Heart right ventricle (tissue), 16 donors: ENCODE data around the gene PAFAH1B1. TPM values are rescaled to one million over a fixed set of nuclear protein-coding genes. Genes with fewer than 3 reads are reported as not detected.

Experiments used
- ATAC-seq, 8 donors: fragments of 200-7000 bp; cut with Tn5 transposase; one replicate each; pipeline ENCODE4 v1.9.1; 2020; ENCODE audit warnings: mild to moderate bottlenecking in 8 of 8, moderate library complexity in 8 of 8, moderate number of reproducible peaks in 1 of 8
- DNase-seq, 2 donors: peaks; one replicate each; pipeline ENCODE4 v3.0.0-alpha.2; 2020
- H3K27ac ChIP-seq, 10 donors: fragments of 200-600 bp; sonication (generic) in 2 of 10; one replicate each; pipeline versions ENCODE4 v1.5.0 to v1.8.0; 2020 to 2022; ENCODE audit warnings: mild to moderate bottlenecking in 3 of 10
- H3K27me3 ChIP-seq, 7 donors: fragments of 200-600 bp; one replicate each; pipeline ENCODE4 v1.8.0; 2021 to 2022; ENCODE audit warnings: mild to moderate bottlenecking in 2 of 7
- H3K36me3 ChIP-seq, 9 donors: fragments of 200-600 bp; sonication (generic) in 1 of 9; one replicate each; pipeline versions ENCODE4 v1.5.0 to v1.8.0; 2020 to 2022; ENCODE audit warnings: mild to moderate bottlenecking in 2 of 9
- H3K4me1 ChIP-seq, 9 donors: fragments of 200-600 bp; sonication (generic) in 1 of 9; one replicate each; pipeline versions ENCODE4 v1.5.0 to v1.8.0; 2020 to 2022; ENCODE audit warnings: mild to moderate bottlenecking in 4 of 9
- H3K4me3 ChIP-seq, 10 donors: fragments of 200-600 bp; sonication (generic) in 2 of 10; one replicate each; pipeline versions ENCODE4 v1.5.0 to v1.8.0; 2020 to 2022; ENCODE audit warnings: mild to moderate bottlenecking in 7 of 10, moderate library complexity in 2 of 10
- H3K9me3 ChIP-seq, 11 donors: fragments of 200-600 bp in 10 of 11; sonication (generic) in 2 of 11; one replicate each; pipeline versions ENCODE4 v1.5.0 to v1.8.0; 2013 to 2022; ENCODE audit warnings: mild to moderate bottlenecking in 2 of 11, control low read depth in 1 of 11, moderate library complexity in 1 of 11
- CTCF ChIP-seq, 9 donors: fragments of 200-600 bp; sonication (generic) in 2 of 9; IDR thresholded peaks; one replicate each; pipeline versions ENCODE4 v1.5.0 to v1.8.0; 2021 to 2022; ENCODE audit warnings: antibody characterized with exemption in 9 of 9, mild to moderate bottlenecking in 5 of 9, moderate library complexity in 1 of 9
- WGBS, 2 donors: extraction: QIAGEN DNeasy Blood & Tissue Kit; methylation state at CpG; one replicate each; pipeline ENCODE4 v1.1.7; 2013; ENCODE audit warnings: inconsistent platforms in 1 of 2; 5-methylcytosine and 5-hydroxymethylcytosine counted together
- intact Hi-C, 10 donors: fragments of 100-400 bp; cut with DNase I; formaldehyde crosslinking; loops; one replicate each; pipeline versions ENCODE4 v1.11.1 to v1.14.2; 2022
- polyA plus RNA-seq, 2 donors: library from polyadenylated mRNA; stranded (reverse); fragments of 200-250 nt; gene quantifications; one replicate each; pipeline ENCODE4 v1.2.3, GENCODE V29; 2013
- total RNA-seq, 10 donors: library from RNA; stranded (reverse); fragmentation: NEBNext Ultra II Directional in 3 of 10; extraction: Animal tissue kit (Norgen Biotek cat#: 25700) in 3 of 10; gene quantifications; one replicate each; pipeline versions ENCODE4 v1.2.1 to v1.2.4, GENCODE V29; 2021 to 2023
- donor health status: Arrhythmogenic right ventricular cardiomyopathy.
- donor health status: ischemic (EF 13 %, LVEDD 7.1; RV severe dilation, severe dysfunction).
- donor health status: healthy with polysubstance abuse.
- donor health status: DM: no; HTN: yes; CAD: no.
- donor health status: DM: no; HTN: no; CAD: no.
- donor health status: ischemic (EF 25% LVEDD 6.9; RV normal size, moderate dysfunction).
- donor health status: ischemic (EF 25% LVEDD 5.7; RV mildly dilated, moderate dysfunction).
- donor health status: healthy.
- donor health status: DM: yes; HTN: yes; CAD: no.
- donor health status: Ischemic cardiomyopathy.
- donor health status: ischemic (EF 35%, LVEDD 5.7; RV mildly dilated, moderate dysfunction).
- donor health status: nonischemic (EF 11% LVEDD 7.7; RV severe dilation, severe dysfunction).
- donor health status: DM: yes; HTN: yes; CAD: no.
- donor health status: PGD.
- donor health status: ischemic (EF 29% LVEDD 5.4; RV normal size, mild dysfunction).
- donor health status: nonischemic (EF 23%, LVEDD 6.1; RV moderate dilation, normal function).

PAFAH1B1 gene
- total and polyA plus RNA-seq, 12 donors, result 39.3 to 155 (median 130) TPM

DNA sequence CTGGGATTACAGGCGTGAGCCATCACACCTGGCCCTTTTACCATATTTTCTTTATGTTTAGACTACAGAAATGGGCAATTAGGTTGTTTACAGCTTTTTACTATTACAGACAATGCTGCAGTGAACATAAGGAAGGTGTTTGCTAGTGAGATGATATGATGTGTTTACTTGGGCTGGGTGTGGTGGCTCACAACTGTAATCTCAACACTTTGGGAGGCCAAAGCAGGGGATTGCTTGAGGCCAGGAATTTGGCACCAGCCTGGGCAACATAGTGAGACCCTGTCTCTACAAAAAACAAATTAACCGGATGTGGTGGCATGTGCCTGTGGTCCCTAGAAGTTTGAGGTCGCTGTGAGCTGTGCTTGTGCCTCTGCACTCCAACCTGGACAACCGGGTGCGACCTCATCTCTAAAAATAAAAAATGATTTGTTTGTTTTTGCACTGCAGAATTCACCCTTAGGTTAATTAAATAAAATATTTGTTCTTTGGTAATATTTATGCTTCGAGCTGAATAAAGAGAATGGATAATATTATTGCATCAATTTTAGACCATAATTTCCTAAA lies 15.0 kb downstream of the PAFAH1B1 start:
- Histone ChIP-seq H3K36me3 (peaks cover 0 to 12% (median 0%) of the 10 kb centered on the region in 9 donors), H3K4me1 (peaks cover 0 to 85% (median 64%) of the 10 kb centered on the region in 9 donors), H3K27me3 (no peaks in the 10 kb centered on the region), H3K9me3 (no peaks in the 10 kb centered on the region), H3K27ac (no peak overlapping the region), H3K4me3 (no peak overlapping the region)
- ATAC-seq, result peak in 2 of 8 donors; percentile 39 to 53
- TF ChIP-seq CTCF (IDR thresholded peaks at IDR 0.05), result no peak
- intact Hi-C loops, result loop anchor here in 2 of 10 donors (10.0 kb wide), 1 partner anchor 46 kb away; no protein-coding TSS in a partner anchor
- DNase-seq, result no peak
- 60 to 63% methylated on average over 6 of the region's 6 CpGs for WGBS, 2 donors

DNA sequence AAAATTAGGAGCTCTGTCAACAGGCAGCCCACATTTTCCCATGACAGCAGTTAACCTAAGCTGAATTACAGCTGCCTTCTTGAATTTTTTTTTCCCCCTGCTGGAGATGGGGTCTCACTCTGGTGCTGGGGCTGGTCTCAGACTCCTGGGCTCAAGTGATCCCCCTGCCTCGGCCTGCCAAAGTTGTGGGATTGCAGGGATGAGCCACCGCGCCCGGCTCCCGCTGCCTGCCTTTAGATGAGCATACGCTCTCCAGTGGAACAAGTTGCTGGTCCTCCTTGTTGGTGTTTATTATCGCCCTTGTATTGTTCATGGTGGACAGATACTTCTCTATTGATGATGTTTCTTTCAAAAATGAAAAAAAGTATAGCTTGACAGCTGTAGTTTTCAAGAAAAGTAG lies 15.6 kb downstream of the PAFAH1B1 start:
- ATAC-seq, result peak in 1 of 8 donors; percentile 28
- Histone ChIP-seq H3K36me3 (peaks cover 0 to 15% (median 0%) of the 10 kb centered on the region in 9 donors), H3K27me3 (no peaks in the 10 kb centered on the region), H3K27ac (no peak overlapping the region), H3K4me1 (peaks cover 0 to 86% (median 63%) of the 10 kb centered on the region in 9 donors), H3K9me3 (no peaks in the 10 kb centered on the region), H3K4me3 (no peak overlapping the region)
- TF ChIP-seq CTCF (IDR thresholded peaks at IDR 0.05), result no peak
- 88 to 91% methylated on average over 7 of the region's 7 CpGs for WGBS, 2 donors
- intact Hi-C loops, result loop anchor here in 2 of 10 donors (10.0 kb wide), 1 partner anchor 46 kb away; no protein-coding TSS in a partner anchor
- DNase-seq, result no peak

GRCh38 chr17:2610195-2611175 lies 17.0 kb downstream of the PAFAH1B1 start:
- H3K36me3 ChIP-seq, result peaks cover 0 to 10% (median 0%) of the 10 kb centered on the region in 9 donors
- no peaks in the 10 kb centered on the region for H3K9me3 ChIP-seq
- intact Hi-C loops, result no loop called here
- no peak overlapping the region for H3K27ac ChIP-seq
- TF ChIP-seq CTCF (IDR thresholded peaks at IDR 0.05), result no peak
- peaks cover 0 to 81% (median 51%) of the 10 kb centered on the region in 9 donors for H3K4me1 ChIP-seq
- DNase-seq (no peak), ATAC-seq (no peak)
- no peak overlapping the region for H3K4me3 ChIP-seq
- no peaks in the 10 kb centered on the region for H3K27me3 ChIP-seq
- 49 to 56% methylated on average over 3 of the region's 3 CpGs for WGBS, 2 donors

GRCh38 chr17:2611627-2612026 lies 18.2 kb downstream of the PAFAH1B1 start:
- no peak for ATAC-seq
- intact Hi-C loops, result no loop called here
- peaks cover 0 to 81% (median 55%) of the 10 kb centered on the region in 9 donors for H3K4me1 ChIP-seq
- H3K27ac ChIP-seq, result no peak overlapping the region
- no peaks in the 10 kb centered on the region for H3K27me3 ChIP-seq
- H3K4me3 ChIP-seq, result no peak overlapping the region
- 79% methylated on average over 7 of the region's 7 CpGs for WGBS, 2 donors
- DNase-seq, result no peak
- no peak for TF ChIP-seq CTCF (IDR thresholded peaks at IDR 0.05)
- H3K36me3 ChIP-seq, result peaks cover 0 to 12% (median 0%) of the 10 kb centered on the region in 9 donors
- no peaks in the 10 kb centered on the region for H3K9me3 ChIP-seq
